ENCODE data around the gene ARHGAP24.

DNA sequence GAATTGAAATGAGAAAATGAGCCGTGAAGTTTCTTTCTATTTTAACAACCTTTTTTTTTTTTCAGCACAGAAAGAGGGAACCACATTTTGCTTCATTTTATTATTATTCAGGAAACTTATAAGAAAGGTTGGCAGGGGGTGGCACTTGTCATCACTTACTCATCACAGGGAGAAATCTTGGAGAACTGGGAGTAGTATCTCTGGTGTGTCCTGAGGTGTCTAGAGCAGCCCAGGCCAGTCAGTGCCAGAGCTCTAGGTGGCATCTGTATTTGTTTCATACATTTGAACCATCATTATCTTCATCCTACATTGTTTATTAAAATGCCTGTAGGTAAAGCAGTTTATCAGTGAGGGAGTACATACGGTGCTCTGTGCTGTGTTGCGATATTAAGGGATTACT is 43.8 kb upstream of the ARHGAP24 start:
- no peak for TF ChIP-seq YY1 (IDR thresholded peaks at IDR 0.05; ENCODE audit: low read depth)
- no peak for TF ChIP-seq EZH2phosphoT487 (IDR thresholded peaks at IDR 0.05; ENCODE audit: borderline replicate concordance, low read depth)
- no peak for TF ChIP-seq NRF1 (IDR thresholded peaks at IDR 0.05; ENCODE audit: low read depth, low read length)
- TF ChIP-seq, protein P1, sequence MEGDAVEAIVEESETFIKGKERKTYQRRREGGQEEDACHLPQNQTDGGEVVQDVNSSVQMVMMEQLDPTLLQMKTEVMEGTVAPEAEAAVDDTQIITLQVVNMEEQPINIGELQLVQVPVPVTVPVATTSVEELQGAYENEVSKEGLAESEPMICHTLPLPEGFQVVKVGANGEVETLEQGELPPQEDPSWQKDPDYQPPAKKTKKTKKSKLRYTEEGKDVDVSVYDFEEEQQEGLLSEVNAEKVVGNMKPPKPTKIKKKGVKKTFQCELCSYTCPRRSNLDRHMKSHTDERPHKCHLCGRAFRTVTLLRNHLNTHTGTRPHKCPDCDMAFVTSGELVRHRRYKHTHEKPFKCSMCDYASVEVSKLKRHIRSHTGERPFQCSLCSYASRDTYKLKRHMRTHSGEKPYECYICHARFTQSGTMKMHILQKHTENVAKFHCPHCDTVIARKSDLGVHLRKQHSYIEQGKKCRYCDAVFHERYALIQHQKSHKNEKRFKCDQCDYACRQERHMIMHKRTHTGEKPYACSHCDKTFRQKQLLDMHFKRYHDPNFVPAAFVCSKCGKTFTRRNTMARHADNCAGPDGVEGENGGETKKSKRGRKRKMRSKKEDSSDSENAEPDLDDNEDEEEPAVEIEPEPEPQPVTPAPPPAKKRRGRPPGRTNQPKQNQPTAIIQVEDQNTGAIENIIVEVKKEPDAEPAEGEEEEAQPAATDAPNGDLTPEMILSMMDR (IDR thresholded peaks at IDR 0.05): no peak
- TF ChIP-seq POLR2AphosphoS5 (IDR thresholded peaks at IDR 0.05; ENCODE audit: low read depth, low read length): no peak
- TF ChIP-seq, protein P2, sequence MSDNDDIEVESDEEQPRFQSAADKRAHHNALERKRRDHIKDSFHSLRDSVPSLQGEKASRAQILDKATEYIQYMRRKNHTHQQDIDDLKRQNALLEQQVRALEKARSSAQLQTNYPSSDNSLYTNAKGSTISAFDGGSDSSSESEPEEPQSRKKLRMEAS (IDR thresholded peaks at IDR 0.05; ENCODE audit: low read depth): no peak
- no peak for TF ChIP-seq RCOR1 (IDR thresholded peaks at IDR 0.05; ENCODE audit: low read length)
- no peak for TF ChIP-seq TCF12 (IDR thresholded peaks at IDR 0.05)
- TF ChIP-seq EP300 (IDR thresholded peaks at IDR 0.05; ENCODE audit: borderline replicate concordance in 1 of 2, low read depth in 1 of 2, low read length in 1 of 2): no peak

Measured in SK-N-SH (cell line).